Small intestine (tissue), 7 donors: ENCODE measurements around the gene GPN2. TPM values are rescaled to one million over a fixed set of nuclear protein-coding genes. Genes with fewer than 3 reads are reported as not detected.
"Not testable (repeated sequence)": the region's sequence is repeated elsewhere in the genome, so short reads cannot be mapped to it uniquely, and the experiment has no call there.

Experiments
- DNase-seq, 2 donors: peaks; one replicate each; pipeline versions ENCODE4 v3.0.0 to v3.0.0-alpha.2; 2013
- FAIRE-seq: peaks from 2 replicates; lab custom pipeline; 2012; peaks lifted over from hg19 to GRCh38; lab: Jason Lieb, UNC
- H3K27ac ChIP-seq, 3 donors: one replicate each; pipeline ENCODE4 v1.5.1; 2013; ENCODE audit warnings: low read length in 2 of 3, mild to moderate bottlenecking in 2 of 3, control low read depth in 1 of 3, inconsistent platforms in 1 of 3, low read depth in 1 of 3, moderate library complexity in 1 of 3
- H3K27me3 ChIP-seq, 3 donors: one replicate each; pipeline ENCODE4 v1.6.1; 2013; ENCODE audit warnings: low read length in 3 of 3, inconsistent platforms in 1 of 3; ENCODE audit not compliant: control insufficient read depth in 3 of 3, insufficient read depth in 3 of 3
- H3K36me3 ChIP-seq, 3 donors: one replicate each; pipeline ENCODE4 v1.6.1; 2013; ENCODE audit warnings: low read length in 3 of 3, inconsistent platforms in 1 of 3, low read depth in 1 of 3, mild to moderate bottlenecking in 1 of 3, moderate library complexity in 1 of 3; ENCODE audit not compliant: control insufficient read depth in 3 of 3, insufficient read depth in 2 of 3
- H3K4me1 ChIP-seq, 3 donors: one replicate each; pipeline ENCODE4 v1.6.1; 2013; ENCODE audit warnings: low read length in 2 of 3, inconsistent platforms in 1 of 3, low read depth in 1 of 3, mild to moderate bottlenecking in 1 of 3, moderate library complexity in 1 of 3; ENCODE audit not compliant: control insufficient read depth in 3 of 3, insufficient read depth in 2 of 3
- H3K4me3 ChIP-seq, 3 donors: one replicate each; pipeline ENCODE4 v1.5.1; 2013; ENCODE audit warnings: low read length in 3 of 3, control low read depth in 1 of 3, inconsistent platforms in 1 of 3, low read depth in 1 of 3, mild to moderate bottlenecking in 1 of 3, moderate library complexity in 1 of 3
- H3K9me3 ChIP-seq, 2 donors: one replicate each; pipeline ENCODE4 v1.6.1; 2013; ENCODE audit warnings: low read depth in 1 of 2, low read length in 1 of 2; ENCODE audit not compliant: control insufficient read depth in 2 of 2, insufficient read depth in 1 of 2
- WGBS, 3 donors: extraction: QIAGEN DNeasy Blood & Tissue Kit; methylation state at CpG; one replicate each; pipeline ENCODE4 v1.1.7; 2013; 5-methylcytosine and 5-hydroxymethylcytosine counted together
- polyA plus RNA-seq, 4 donors: library from polyadenylated mRNA; stranded (reverse) in 3 of 4; unstranded in 1 of 4; fragments of 200-250 nt in 3 of 4; fragments of 120-200 nt in 1 of 4; gene quantifications; one replicate each; pipeline versions ENCODE4 v1.2.1 to v1.2.3, GENCODE V29; 2013
- donor health status: healthy with polysubstance abuse.
- donor health status: control.
- donor health status: control.
- donor health status: Bipolar disorder and iron deficiency.
- donor health status: healthy.

The GPN2 gene
- polyA plus RNA-seq, 4 donors = 13.5 to 29.1 (median 20.0) TPM

GRCh38 chr1:26853156-26853555, 36.9 kb downstream of the GPN2 start:
- FAIRE-seq = no peak
- H3K4me3 ChIP-seq = no peak overlapping the region
- H3K27me3 ChIP-seq = no peaks in the 10 kb centered on the region
- DNase-seq = peak; percentile 92
- H3K9me3 ChIP-seq = no peaks in the 10 kb centered on the region
- H3K36me3 ChIP-seq = peaks cover 4 to 97% (median 16%) of the 10 kb centered on the region in 3 donors
- H3K4me1 ChIP-seq = peaks cover 0 to 66% (median 3%) of the 10 kb centered on the region in 3 donors
- 9 to 17% (median 16%) methylated on average over 3 of the region's 3 CpGs for WGBS, 3 donors
- H3K27ac ChIP-seq = peak overlapping the region in 1 of 3 donors; percentile 75

- WGBS, 3 donors = 70 to 76% (median 75%) methylated on average over 9 of the region's 9 CpGs
- FAIRE-seq (no peak), DNase-seq (peak in 1 of 2 donors; percentile 36)
- Histone ChIP-seq H3K9me3 (no peaks in the 10 kb centered on the region), H3K4me1 (peaks cover 0 to 66% (median 3%) of the 10 kb centered on the region in 3 donors), H3K4me3 (no peak overlapping the region), H3K27me3 (no peaks in the 10 kb centered on the region), H3K27ac (no peak overlapping the region), H3K36me3 (peaks cover 4 to 97% (median 16%) of the 10 kb centered on the region in 3 donors)
Observed at GRCh38 chr1:26852701-26853100, 37.4 kb downstream of the GPN2 start.

DNA sequence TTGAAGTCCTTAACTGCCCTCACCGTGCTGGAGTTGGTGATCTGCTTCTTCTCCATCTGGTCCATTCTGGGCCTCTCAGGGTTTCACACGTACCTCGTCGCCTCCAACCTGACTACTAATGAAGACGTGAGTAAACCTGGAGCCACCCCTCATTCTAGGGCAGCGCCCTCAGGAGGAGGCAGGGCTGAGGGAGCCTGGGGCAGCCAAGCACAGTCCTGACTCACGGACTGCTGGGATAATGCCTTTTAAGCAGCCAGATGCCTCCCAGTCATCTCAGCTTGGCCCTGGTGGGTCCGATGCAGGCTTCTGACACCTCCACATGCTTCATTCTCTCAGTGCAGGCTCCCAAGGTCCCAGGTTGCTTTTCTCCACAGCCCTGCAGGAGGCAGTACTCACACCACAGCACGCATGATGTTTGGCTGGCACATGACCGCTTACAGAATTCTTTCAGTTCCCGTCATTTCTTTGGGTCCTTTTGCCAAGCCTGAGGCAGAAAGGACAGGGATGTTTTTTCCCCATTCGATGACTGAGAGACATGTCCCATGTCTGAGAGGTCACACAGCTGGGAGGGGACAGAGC, 38.9 kb downstream of the GPN2 start:
- H3K4me3 ChIP-seq = no peak overlapping the region
- H3K36me3 ChIP-seq = peaks cover 4 to 92% (median 19%) of the 10 kb centered on the region in 3 donors
- no peaks in the 10 kb centered on the region for H3K9me3 ChIP-seq
- FAIRE-seq = no peak
- no peak for DNase-seq
- 89 to 93% (median 90%) methylated on average over 12 of the region's 12 CpGs for WGBS, 3 donors
- no peak overlapping the region for H3K27ac ChIP-seq
- peaks cover 0 to 64% (median 3%) of the 10 kb centered on the region in 3 donors for H3K4me1 ChIP-seq
- H3K27me3 ChIP-seq = no peaks in the 10 kb centered on the region

DNA sequence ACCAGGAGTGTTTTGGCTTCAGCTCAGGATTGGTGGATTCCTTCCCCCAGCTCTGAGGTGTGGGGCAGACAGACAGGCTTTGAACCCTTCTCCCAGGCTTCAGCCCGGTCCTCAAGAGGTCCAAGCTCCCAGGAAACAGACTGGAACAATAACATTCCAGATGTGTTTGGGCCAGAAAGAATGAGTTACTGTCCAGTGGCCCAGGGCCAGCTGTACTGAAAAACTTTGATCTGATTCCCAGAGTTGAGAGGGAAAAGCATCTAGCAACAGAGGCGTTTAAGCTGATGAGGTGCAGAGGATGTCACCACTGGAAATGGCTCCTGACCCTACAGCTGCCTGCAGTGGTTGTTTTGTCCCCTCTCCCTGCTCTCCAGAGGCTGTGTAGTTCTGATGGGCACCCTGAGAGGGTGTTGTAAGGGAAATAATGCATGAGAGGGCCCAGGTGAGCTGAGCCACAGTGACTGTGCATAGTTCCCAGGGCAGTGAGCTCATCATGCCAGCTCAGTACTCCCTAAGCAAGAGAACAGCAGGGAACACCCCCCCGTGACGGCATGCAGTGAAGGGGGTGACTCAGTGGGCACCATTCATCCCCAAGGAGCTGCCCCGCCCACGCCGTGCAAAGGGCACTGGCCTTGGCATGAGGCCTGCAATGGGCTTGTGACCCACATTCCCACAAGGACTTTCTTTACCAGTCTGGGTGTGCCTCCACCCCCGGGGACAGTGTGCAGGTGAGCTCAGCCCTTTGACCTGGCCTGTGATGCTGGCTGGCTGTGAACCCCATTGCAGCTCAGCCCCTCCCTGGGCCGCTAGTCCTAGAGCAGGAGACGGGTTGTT, 40.9 kb downstream of the GPN2 start:
- whole genome bisulfite sequencing, 3 donors = 26 to 55% (median 44%) methylated on average over 7 to 10 of the region's 10 CpGs
- peaks cover 4 to 77% (median 17%) of the 10 kb centered on the region in 3 donors for H3K36me3 ChIP-seq
- FAIRE-seq = no peak

DNA sequence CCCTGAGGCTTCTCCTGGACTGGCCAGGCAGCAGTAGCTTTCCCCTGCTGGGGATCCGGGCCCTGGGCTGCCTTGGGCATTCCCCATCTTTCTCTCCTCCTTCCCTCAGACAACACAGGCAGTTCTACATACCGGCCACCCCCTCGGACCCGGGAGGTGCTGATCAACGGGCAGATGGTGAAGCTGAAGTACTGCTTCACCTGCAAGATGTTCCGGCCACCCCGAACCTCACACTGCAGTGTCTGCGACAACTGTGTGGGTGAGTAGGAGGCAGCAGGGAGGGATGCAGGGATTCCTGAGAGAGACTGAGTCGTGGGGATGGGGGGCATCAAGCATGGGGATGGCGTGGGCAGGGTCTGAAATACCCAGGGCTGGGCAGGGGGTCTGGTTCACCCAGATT, 41.6 kb downstream of the GPN2 start:
- 70 to 88% (median 72%) methylated on average over 10 of the region's 10 CpGs for WGBS, 3 donors
- peak overlapping the region; percentile 81 to 88 (median 82) for H3K27ac ChIP-seq

More for the DNA sequence above, 40.9 kb downstream of the GPN2 start:
- peaks cover 0 to 44% (median 3%) of the 10 kb centered on the region in 3 donors for H3K4me1 ChIP-seq
- H3K4me3 ChIP-seq = no peak overlapping the region
- DNase-seq = peak; percentile 94 to 100
- H3K27ac ChIP-seq = peak overlapping the region; percentile 81 to 88 (median 82)
- H3K27me3 ChIP-seq = no peaks in the 10 kb centered on the region
- H3K9me3 ChIP-seq = no peaks in the 10 kb centered on the region

DNA sequence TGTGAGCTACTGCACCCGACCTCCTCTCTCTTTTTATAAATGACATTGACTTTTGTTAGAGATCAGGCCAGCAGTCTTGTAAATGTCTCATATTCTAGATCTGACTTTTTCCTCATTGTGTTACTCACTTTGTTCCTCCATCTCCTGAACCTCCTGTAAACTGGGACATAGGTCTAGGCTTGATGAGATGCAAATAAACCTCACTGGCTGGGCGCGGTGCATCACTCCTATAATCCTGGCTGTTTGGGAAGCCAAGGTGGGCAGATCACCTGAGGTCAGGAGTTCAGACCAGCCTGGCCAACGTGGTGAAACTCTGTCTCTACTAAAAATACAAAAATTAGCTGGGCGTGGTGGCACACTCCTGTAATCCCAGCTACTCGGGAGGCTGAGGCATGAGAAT, 42.3 kb downstream of the GPN2 start:
- DNase-seq, H3K9me3 ChIP-seq, FAIRE-seq, H3K27me3 ChIP-seq, H3K27ac ChIP-seq, H3K4me3 ChIP-seq: not testable (repeated sequence)
- H3K36me3 ChIP-seq = peaks cover 4 to 74% (median 17%) of the 10 kb centered on the region in 3 donors
- 61 to 85% (median 74%) methylated on average over 6 of the region's 6 CpGs for WGBS, 3 donors
- peaks cover 0 to 32% (median 3%) of the 10 kb centered on the region in 3 donors for H3K4me1 ChIP-seq

More for the DNA sequence above, 41.6 kb downstream of the GPN2 start:
- DNase-seq (no peak), FAIRE-seq (no peak)
- H3K36me3 ChIP-seq = peaks cover 4 to 73% (median 17%) of the 10 kb centered on the region in 3 donors
- H3K4me3 ChIP-seq = no peak overlapping the region
- no peaks in the 10 kb centered on the region for H3K9me3 ChIP-seq
- peaks cover 0 to 37% (median 3%) of the 10 kb centered on the region in 3 donors for H3K4me1 ChIP-seq
- H3K27me3 ChIP-seq = no peaks in the 10 kb centered on the region

- Histone ChIP-seq H3K27ac (no peak overlapping the region), H3K27me3 (no peaks in the 10 kb centered on the region), H3K36me3 (peaks cover 6 to 66% (median 7%) of the 10 kb centered on the region in 3 donors), H3K4me3 (no peak overlapping the region), H3K9me3 (no peaks in the 10 kb centered on the region), H3K4me1 (peaks cover 0 to 13% (median 0%) of the 10 kb centered on the region in 3 donors)
- WGBS, 3 donors = 91 to 92% (median 92%) methylated on average over 13 of the region's 13 CpGs
- DNase-seq (no peak), FAIRE-seq (no peak)
Observed at GRCh38 chr1:26844424-26845196, 45.5 kb downstream of the GPN2 start.

GRCh38 chr1:26839779-26840178, 50.3 kb downstream of the GPN2 start:
- H3K4me3 ChIP-seq = no peak overlapping the region
- no peaks in the 10 kb centered on the region for H3K9me3 ChIP-seq
- peak overlapping the region in 1 of 3 donors; percentile 70 for H3K27ac ChIP-seq
- H3K4me1 ChIP-seq = no peaks in the 10 kb centered on the region
- DNase-seq (no peak), FAIRE-seq (no peak)
- peaks cover 7 to 65% (median 9%) of the 10 kb centered on the region in 3 donors for H3K36me3 ChIP-seq
- no peaks in the 10 kb centered on the region for H3K27me3 ChIP-seq
- 79 to 89% (median 82%) methylated on average over 6 of the region's 6 CpGs for WGBS, 3 donors
